NT2/D1 (cell line): Measurements from ENCODE around the gene CRADD.

Source experiments
- DNase-seq: peaks from one replicate; pipeline ENCODE4 v3.0.0-alpha.2; 2011; ENCODE audit warnings: low read depth, low spot score
- H3K27me3 ChIP-seq: 2 replicates; pipeline ENCODE4 v1.6.0; 2011; ENCODE audit warnings: mild to moderate bottlenecking; ENCODE audit not compliant: insufficient read length, insufficient read depth
- H3K36me3 ChIP-seq: 2 replicates; pipeline ENCODE4 v1.6.1; 2011; ENCODE audit warnings: mild to moderate bottlenecking, low read length, mixed read lengths; ENCODE audit not compliant: insufficient read depth, insufficient read length
- H3K4me1 ChIP-seq: 2 replicates; pipeline ENCODE4 v1.5.1; 2011; ENCODE audit not compliant: insufficient read depth, insufficient read length
- H3K4me3 ChIP-seq: 2 replicates; pipeline ENCODE4 v1.5.1; 2011; ENCODE audit warnings: low read depth; ENCODE audit not compliant: insufficient read length
- H3K9ac ChIP-seq: 2 replicates; pipeline ENCODE4 v1.6.0; 2011; ENCODE audit warnings: low read depth; ENCODE audit not compliant: insufficient read length
- H3K9me3 ChIP-seq: 2 replicates; pipeline ENCODE4 v1.5.1; 2011; ENCODE audit warnings: mild to moderate bottlenecking, low read length; ENCODE audit not compliant: insufficient read depth
- SUZ12 ChIP-seq: IDR thresholded peaks from 2 replicates; pipeline ENCODE4 v1.6.1; 2011; ENCODE audit not compliant: insufficient read length, insufficient read depth; ENCODE audit errors: extremely low read depth
- YY1 ChIP-seq: IDR thresholded peaks from 2 replicates; pipeline ENCODE4 v1.6.1; 2011; ENCODE audit not compliant: insufficient read length, insufficient read depth
- ZNF274 ChIP-seq: IDR thresholded peaks from 2 replicates; pipeline ENCODE4 v1.6.1; 2011; ENCODE audit warnings: mild to moderate bottlenecking, low read depth, low read length

CRADD gene

GRCh38 chr12:93908846-93909567 is 231.8 kb downstream of the CRADD start:
- Histone ChIP-seq H3K36me3 (no peaks in the 10 kb centered on the region), H3K27me3 (no peaks in the 10 kb centered on the region), H3K4me1 (peaks cover 2% of the 10 kb centered on the region), H3K9ac (no peak overlapping the region), H3K4me3 (no peak overlapping the region), H3K9me3 (no peaks in the 10 kb centered on the region)
- DNase-seq, result no peak
- no peak for TF ChIP-seq ZNF274
- TF ChIP-seq YY1, result no peak
- TF ChIP-seq SUZ12, result no peak

GRCh38 chr12:93911396-93911795 is 234.2 kb downstream of the CRADD start:
- Histone ChIP-seq H3K9me3 (no peaks in the 10 kb centered on the region), H3K4me1 (no peaks in the 10 kb centered on the region), H3K9ac (no peak overlapping the region), H3K27me3 (no peaks in the 10 kb centered on the region), H3K36me3 (no peaks in the 10 kb centered on the region), H3K4me3 (no peak overlapping the region)
- TF ChIP-seq SUZ12 (no peak), ZNF274 (no peak), YY1 (no peak)
- no peak for DNase-seq

GRCh38 chr12:93912086-93912733 is 235.0 kb downstream of the CRADD start:
- TF ChIP-seq YY1 (no peak), ZNF274 (no peak), SUZ12 (no peak)
- Histone ChIP-seq H3K36me3 (no peaks in the 10 kb centered on the region), H3K27me3 (no peaks in the 10 kb centered on the region), H3K4me1 (no peaks in the 10 kb centered on the region), H3K9me3 (no peaks in the 10 kb centered on the region), H3K9ac (no peak overlapping the region), H3K4me3 (no peak overlapping the region)
- no peak for DNase-seq

- Histone ChIP-seq H3K27me3 (no peaks in the 10 kb centered on the region), H3K4me1 (no peaks in the 10 kb centered on the region), H3K9me3 (no peaks in the 10 kb centered on the region), H3K36me3 (no peaks in the 10 kb centered on the region), H3K4me3 (no peak overlapping the region), H3K9ac (no peak overlapping the region)
- no peak for DNase-seq
- TF ChIP-seq ZNF274, result no peak
- no peak for TF ChIP-seq YY1
- TF ChIP-seq SUZ12, result no peak
Observed at GRCh38 chr12:93913845-93914244, 236.7 kb downstream of the CRADD start.

GRCh38 chr12:93914281-93914680 is 237.1 kb downstream of the CRADD start:
- Histone ChIP-seq H3K4me3 (no peak overlapping the region), H3K9me3 (no peaks in the 10 kb centered on the region), H3K4me1 (no peaks in the 10 kb centered on the region), H3K9ac (no peak overlapping the region), H3K27me3 (no peaks in the 10 kb centered on the region), H3K36me3 (no peaks in the 10 kb centered on the region)
- no peak for TF ChIP-seq SUZ12
- no peak for TF ChIP-seq ZNF274
- no peak for TF ChIP-seq YY1
- DNase-seq, result no peak

- TF ChIP-seq SUZ12 (no peak), ZNF274 (no peak), YY1 (no peak)
- H3K36me3 ChIP-seq, result no peaks in the 10 kb centered on the region
- no peak overlapping the region for H3K9ac ChIP-seq
Observed at GRCh38 chr12:93915411-93915810, 238.2 kb downstream of the CRADD start.

GRCh38 chr12:93916402-93916801 is 239.2 kb downstream of the CRADD start:
- no peak for DNase-seq
- H3K9me3 ChIP-seq, result no peaks in the 10 kb centered on the region
- H3K36me3 ChIP-seq, result no peaks in the 10 kb centered on the region

More at GRCh38 chr12:93915411-93915810, 238.2 kb downstream of the CRADD start:
- H3K4me3 ChIP-seq, result no peak overlapping the region
- no peaks in the 10 kb centered on the region for H3K9me3 ChIP-seq
- no peak for DNase-seq
- H3K27me3 ChIP-seq, result no peaks in the 10 kb centered on the region
- H3K4me1 ChIP-seq, result no peaks in the 10 kb centered on the region

More at GRCh38 chr12:93916402-93916801, 239.2 kb downstream of the CRADD start:
- Histone ChIP-seq H3K4me3 (no peak overlapping the region), H3K9ac (no peak overlapping the region), H3K4me1 (no peaks in the 10 kb centered on the region), H3K27me3 (no peaks in the 10 kb centered on the region)
- TF ChIP-seq SUZ12, result no peak
- no peak for TF ChIP-seq ZNF274
- no peak for TF ChIP-seq YY1
